Osteocyte (in vitro differentiated cells): ENCODE measurements around the gene ARHGEF40. TPM values are rescaled to one million over a fixed set of nuclear protein-coding genes. Genes with fewer than 3 reads are reported as not detected.
A peak's percentile ranks its signal among the peaks of the same experiment; 100 is the strongest.

Experiments
- DNase-seq: peaks from one replicate; pipeline ENCODE4 v3.0.0; 2021; ENCODE audit warnings: mixed read lengths; ENCODE audit not compliant: unreplicated experiment; ENCODE audit errors: extremely low spot score
- H3K27ac Mint-ChIP-seq: one replicate; pipeline ENCODE4 v1.8.0; 2021; ENCODE audit warnings: mild to moderate bottlenecking, mixed read lengths; ENCODE audit not compliant: unreplicated experiment
- H3K27me3 Mint-ChIP-seq: one replicate; pipeline ENCODE4 v1.8.0; 2021; ENCODE audit warnings: mixed read lengths; ENCODE audit not compliant: unreplicated experiment
- H3K36me3 Mint-ChIP-seq: one replicate; pipeline ENCODE4 v1.8.0; 2021; ENCODE audit warnings: mixed read lengths; ENCODE audit not compliant: unreplicated experiment
- H3K4me1 Mint-ChIP-seq: one replicate; pipeline ENCODE4 v1.8.0; 2021; ENCODE audit warnings: mixed read lengths; ENCODE audit not compliant: unreplicated experiment
- H3K4me3 Mint-ChIP-seq: one replicate; pipeline ENCODE4 v1.8.0; 2021; ENCODE audit warnings: mild to moderate bottlenecking, moderate library complexity, mixed read lengths; ENCODE audit not compliant: unreplicated experiment
- H3K9me3 Mint-ChIP-seq: one replicate; pipeline ENCODE4 v1.8.0; 2021; ENCODE audit warnings: mixed read lengths; ENCODE audit not compliant: unreplicated experiment
- total RNA-seq: library from RNA; stranded (reverse); gene quantifications from 2 replicates; pipeline ENCODE4 v1.2.1, GENCODE V29; 2021
- TF ChIP-seq, protein P1 (sequence below): fragments of 200-600 bp; sonication (generic); IDR thresholded peaks from 2 replicates; pipeline ENCODE4 v1.5.0; 2021; ENCODE audit warnings: antibody characterized with exemption, mild to moderate bottlenecking, moderate library complexity

ARHGEF40 gene
- total RNA-seq, 1 donor from 2014 or later, result 139 TPM

DNA sequence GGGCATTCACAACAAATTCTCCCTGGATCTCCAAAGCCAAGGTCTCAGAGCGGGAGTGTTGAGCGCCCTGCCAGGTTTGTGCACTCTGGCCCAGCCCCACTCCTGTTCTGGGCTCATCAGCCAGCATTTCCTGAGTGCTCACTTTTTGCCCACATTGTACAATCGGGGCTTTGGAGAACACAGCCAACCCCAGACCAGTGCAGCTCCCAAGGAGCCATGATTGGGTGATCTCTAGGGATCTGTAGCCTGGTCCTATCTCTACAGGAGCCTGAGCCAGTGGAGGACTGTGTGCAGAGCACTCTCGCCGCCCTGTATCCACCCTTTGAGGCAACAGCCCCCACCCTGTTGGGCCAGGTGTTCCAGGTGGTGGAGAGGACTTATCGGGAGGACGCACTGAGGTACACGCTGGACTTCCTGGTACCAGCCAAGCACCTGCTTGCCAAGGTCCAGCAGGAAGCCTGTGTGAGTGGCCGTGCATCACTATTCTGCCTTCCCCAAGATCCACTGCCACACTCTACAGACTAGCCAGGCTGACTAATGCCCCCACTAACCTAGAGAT, 2.8 kb downstream of the ARHGEF40 start:
- DNase-seq, result no peak
- H3K36me3 Mint-ChIP-seq, result peaks cover 29% of the 10 kb centered on the region
- H3K9me3 Mint-ChIP-seq, result no peaks in the 10 kb centered on the region
- peak overlapping the region; percentile 91 for H3K4me3 Mint-ChIP-seq
- peaks cover 39% of the 10 kb centered on the region for H3K4me1 Mint-ChIP-seq
- TF ChIP-seq, protein P1, sequence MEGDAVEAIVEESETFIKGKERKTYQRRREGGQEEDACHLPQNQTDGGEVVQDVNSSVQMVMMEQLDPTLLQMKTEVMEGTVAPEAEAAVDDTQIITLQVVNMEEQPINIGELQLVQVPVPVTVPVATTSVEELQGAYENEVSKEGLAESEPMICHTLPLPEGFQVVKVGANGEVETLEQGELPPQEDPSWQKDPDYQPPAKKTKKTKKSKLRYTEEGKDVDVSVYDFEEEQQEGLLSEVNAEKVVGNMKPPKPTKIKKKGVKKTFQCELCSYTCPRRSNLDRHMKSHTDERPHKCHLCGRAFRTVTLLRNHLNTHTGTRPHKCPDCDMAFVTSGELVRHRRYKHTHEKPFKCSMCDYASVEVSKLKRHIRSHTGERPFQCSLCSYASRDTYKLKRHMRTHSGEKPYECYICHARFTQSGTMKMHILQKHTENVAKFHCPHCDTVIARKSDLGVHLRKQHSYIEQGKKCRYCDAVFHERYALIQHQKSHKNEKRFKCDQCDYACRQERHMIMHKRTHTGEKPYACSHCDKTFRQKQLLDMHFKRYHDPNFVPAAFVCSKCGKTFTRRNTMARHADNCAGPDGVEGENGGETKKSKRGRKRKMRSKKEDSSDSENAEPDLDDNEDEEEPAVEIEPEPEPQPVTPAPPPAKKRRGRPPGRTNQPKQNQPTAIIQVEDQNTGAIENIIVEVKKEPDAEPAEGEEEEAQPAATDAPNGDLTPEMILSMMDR, result no peak
- no peaks in the 10 kb centered on the region for H3K27me3 Mint-ChIP-seq
- H3K27ac Mint-ChIP-seq, result peak overlapping the region; percentile 99

DNA sequence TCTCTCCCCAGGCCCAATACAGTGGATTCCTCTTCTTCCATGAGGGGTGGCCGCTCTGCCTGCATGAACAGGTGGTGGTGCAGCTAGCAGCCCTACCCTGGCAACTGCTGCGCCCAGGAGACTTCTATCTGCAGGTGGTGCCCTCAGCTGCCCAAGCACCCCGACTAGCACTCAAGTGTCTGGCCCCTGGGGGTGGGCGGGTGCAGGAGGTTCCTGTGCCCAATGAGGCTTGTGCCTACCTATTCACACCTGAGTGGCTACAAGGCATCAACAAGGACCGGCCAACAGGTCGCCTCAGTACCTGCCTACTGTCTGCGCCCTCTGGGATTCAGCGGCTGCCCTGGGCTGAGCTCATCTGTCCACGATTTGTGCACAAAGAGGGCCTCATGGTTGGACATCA, 3.8 kb downstream of the ARHGEF40 start:
- Mint-ChIP-seq H3K4me1 (peaks cover 33% of the 10 kb centered on the region), H3K4me3 (no peak overlapping the region), H3K9me3 (no peaks in the 10 kb centered on the region), H3K27ac (no peak overlapping the region), H3K36me3 (peaks cover 32% of the 10 kb centered on the region), H3K27me3 (no peaks in the 10 kb centered on the region)
- TF ChIP-seq, protein P1, result no peak
- no peak for DNase-seq

DNA sequence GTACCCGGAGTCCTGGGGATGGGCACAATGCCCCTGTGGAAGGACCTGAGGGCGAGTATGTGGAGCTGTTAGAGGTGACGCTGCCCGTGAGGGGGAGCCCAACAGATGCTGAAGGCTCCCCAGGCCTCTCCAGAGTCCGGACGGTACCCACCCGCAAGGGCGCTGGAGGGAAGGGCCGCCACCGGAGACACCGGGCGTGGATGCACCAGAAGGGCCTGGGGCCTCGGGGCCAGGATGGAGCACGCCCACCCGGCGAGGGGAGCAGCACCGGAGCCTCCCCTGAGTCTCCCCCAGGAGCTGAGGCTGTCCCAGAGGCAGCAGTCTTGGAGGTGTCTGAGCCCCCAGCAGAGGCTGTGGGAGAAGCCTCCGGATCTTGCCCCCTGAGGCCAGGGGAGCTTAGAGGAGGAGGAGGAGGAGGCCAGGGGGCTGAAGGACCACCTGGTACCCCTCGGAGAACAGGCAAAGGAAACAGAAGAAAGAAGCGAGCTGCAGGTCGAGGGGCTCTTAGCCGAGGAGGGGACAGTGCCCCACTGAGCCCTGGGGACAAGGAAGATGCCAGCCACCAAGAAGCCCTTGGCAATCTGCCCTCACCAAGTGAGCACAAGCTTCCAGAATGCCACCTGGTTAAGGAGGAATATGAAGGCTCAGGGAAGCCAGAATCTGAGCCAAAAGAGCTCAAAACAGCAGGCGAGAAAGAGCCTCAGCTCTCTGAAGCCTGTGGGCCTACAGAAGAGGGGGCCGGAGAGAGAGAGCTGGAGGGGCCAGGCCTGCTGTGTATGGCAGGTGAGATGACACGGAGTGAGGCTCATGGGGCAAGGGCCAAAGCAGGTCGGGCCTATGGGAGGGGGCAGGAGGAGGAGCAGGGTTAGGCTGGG, 4.5 kb downstream of the ARHGEF40 start:
- Mint-ChIP-seq H3K4me1 (peaks cover 26% of the 10 kb centered on the region), H3K27ac (peak overlapping the region; percentile 59), H3K9me3 (no peaks in the 10 kb centered on the region), H3K36me3 (peaks cover 35% of the 10 kb centered on the region), H3K4me3 (no peak overlapping the region), H3K27me3 (no peaks in the 10 kb centered on the region)
- no peak for DNase-seq
- TF ChIP-seq, protein P1, result no peak

DNA sequence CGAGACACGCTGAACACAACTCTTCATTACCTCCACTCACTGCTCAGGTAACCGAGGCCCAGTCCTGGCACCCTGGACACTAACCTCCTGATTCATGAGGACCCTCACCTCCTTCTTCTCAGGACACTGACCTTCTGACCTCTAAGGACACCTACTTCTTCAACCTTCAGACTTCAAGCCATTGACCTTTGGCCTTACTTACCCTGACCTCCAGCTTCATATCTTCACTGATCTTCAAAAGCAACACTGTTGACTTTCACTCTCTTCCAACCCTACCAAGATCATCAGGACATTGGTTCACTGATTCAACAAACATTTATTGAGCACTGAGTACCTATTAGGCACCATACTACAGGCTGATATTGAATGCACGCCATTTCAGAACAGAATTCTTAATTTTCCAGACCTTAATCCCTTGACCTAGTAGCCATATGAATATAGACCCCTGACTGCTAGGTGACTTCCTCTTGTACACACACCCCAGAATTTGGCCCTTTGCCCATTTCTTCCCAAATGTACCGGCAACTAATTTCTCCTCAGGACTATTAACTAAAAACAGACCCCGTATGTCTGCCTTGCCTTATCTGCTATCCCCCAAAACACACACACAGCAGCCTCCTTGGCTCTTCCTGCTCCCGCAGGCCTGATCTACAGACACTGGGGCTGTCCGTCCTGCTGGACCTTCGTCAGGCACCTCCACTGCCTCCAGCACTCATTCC, 5.8 kb downstream of the ARHGEF40 start:
- Mint-ChIP-seq H3K27ac (peak overlapping the region; percentile 59), H3K9me3 (no peaks in the 10 kb centered on the region), H3K4me3 (no peak overlapping the region), H3K4me1 (peaks cover 25% of the 10 kb centered on the region), H3K36me3 (peaks cover 44% of the 10 kb centered on the region), H3K27me3 (no peaks in the 10 kb centered on the region)
- no peak for DNase-seq
- TF ChIP-seq, protein P1, result no peak

DNA sequence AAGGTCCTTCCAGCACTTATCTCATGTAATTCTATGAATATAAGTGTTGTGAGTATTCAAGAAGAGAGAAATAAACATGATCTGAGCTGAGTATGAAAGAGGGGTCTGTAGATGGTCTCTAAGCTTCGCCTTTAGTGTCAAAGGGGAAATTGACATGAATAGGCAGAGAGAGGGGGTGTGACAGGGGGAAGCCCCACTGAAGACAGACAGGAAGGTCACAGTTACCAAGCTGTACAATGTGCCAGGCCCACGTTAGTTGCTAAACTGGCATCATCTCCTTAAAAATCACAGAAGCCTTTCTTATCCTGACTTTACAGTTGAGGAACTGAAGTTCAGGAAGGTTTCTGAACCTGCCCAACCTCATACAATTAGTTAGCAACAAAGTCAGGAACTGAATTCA, 7.6 kb downstream of the ARHGEF40 start:
- Mint-ChIP-seq H3K9me3 (no peaks in the 10 kb centered on the region), H3K4me3 (no peak overlapping the region), H3K27me3 (no peaks in the 10 kb centered on the region), H3K4me1 (peaks cover 14% of the 10 kb centered on the region), H3K27ac (no peak overlapping the region), H3K36me3 (peaks cover 52% of the 10 kb centered on the region)
- TF ChIP-seq, protein P1, result no peak
- no peak for DNase-seq
